H1 (cell line): Measurements from ENCODE around the gene PIK3C2G. TPM values are rescaled to one million over a fixed set of nuclear protein-coding genes. Genes with fewer than 3 reads are reported as not detected.

Experiments used
- CTCF ChIA-PET: fragments of 300-600 bp; sonication (Branson Sonifier 250); formaldehyde crosslinking; loops from one replicate; lab custom pipeline; 2021; ENCODE audit not compliant: partially characterized antibody; lab: Charles Lee
- POLR2A ChIA-PET: fragments of 300-600 bp; sonication (Branson Sonifier 250); formaldehyde crosslinking; loops from one replicate; lab custom pipeline; 2021; ENCODE audit warnings: inconsistent platforms; ENCODE audit not compliant: partially characterized antibody; lab: Charles Lee
- DNase-seq, 2 experiments: peaks; one replicate each; pipeline versions ENCODE4 v3.0.0 to v3.0.0-alpha.2; 2010 to 2022; ENCODE audit warnings: low spot score in 2 of 2, low read depth in 1 of 2, mixed read lengths in 1 of 2
- FAIRE-seq: peaks from 2 replicates; lab custom pipeline; 2011; peaks lifted over from hg19 to GRCh38; lab: Jason Lieb, UNC
- H2AFZ ChIP-seq: 2 replicates; pipeline ENCODE4 v1.8.1; 2012; ENCODE audit warnings: low read length, inconsistent platforms
- H2AK5ac ChIP-seq: 2 replicates; pipeline ENCODE4 v1.6.1; 2013; ENCODE audit warnings: low read depth, low read length
- H2BK120ac ChIP-seq: replicated peaks from 2 replicates; pipeline ENCODE3; 2013; ENCODE audit warnings: low read depth, low read length, inconsistent platforms
- H2BK12ac ChIP-seq: 2 replicates; pipeline ENCODE4 v1.6.1; 2013; ENCODE audit warnings: low read depth, low read length
- H2BK15ac ChIP-seq: 2 replicates; pipeline ENCODE4 v1.6.1; 2013; ENCODE audit warnings: low read length
- H2BK20ac ChIP-seq: 2 replicates; pipeline ENCODE4 v1.6.1; 2013; ENCODE audit warnings: low read length
- H2BK5ac ChIP-seq: 2 replicates; pipeline ENCODE4 v1.6.1; 2013; ENCODE audit warnings: low read depth, low read length
- H3K14ac ChIP-seq: 2 replicates; pipeline ENCODE4 v1.6.1; 2013; ENCODE audit warnings: inconsistent platforms; ENCODE audit not compliant: insufficient read length
- H3K18ac ChIP-seq: 2 replicates; pipeline ENCODE4 v1.6.1; 2013; ENCODE audit warnings: low read length; ENCODE audit errors: extremely low read depth
- H3K23ac ChIP-seq: 2 replicates; pipeline ENCODE4 v1.6.1; 2013; ENCODE audit warnings: inconsistent platforms; ENCODE audit not compliant: insufficient read length
- H3K23me2 ChIP-seq: 2 replicates; pipeline ENCODE4 v1.6.1; 2013; ENCODE audit warnings: low read depth, low read length
- H3K27ac ChIP-seq: 2 replicates; pipeline ENCODE4 v1.6.1; 2011; ENCODE audit warnings: low read depth, low read length, inconsistent platforms
- H3K27me3 ChIP-seq, 4 experiments: replicated peaks in 1 of 4; 1 replicate in 1 of 4; 2 replicates in 3 of 4; pipeline versions ENCODE4 v1.6.1 to v1.8.1; 2011 to 2013; ENCODE audit warnings: low read length in 3 of 4, mild to moderate bottlenecking in 3 of 4, inconsistent platforms in 2 of 4, mixed read lengths in 2 of 4, moderate library complexity in 1 of 4; ENCODE audit not compliant: control insufficient read depth in 3 of 4, insufficient read depth in 3 of 4; ENCODE audit errors: extremely low read depth in 1 of 4
- H3K36me3 ChIP-seq, 4 experiments: 2 replicates each; pipeline versions ENCODE4 v1.6.1 to v1.8.1; 2011 to 2013; ENCODE audit warnings: mild to moderate bottlenecking in 4 of 4, low read length in 3 of 4, moderate library complexity in 2 of 4, control low read depth in 1 of 4, inconsistent platforms in 1 of 4; ENCODE audit not compliant: insufficient read depth in 4 of 4, control insufficient read depth in 2 of 4
- H3K4ac ChIP-seq: replicated peaks from 2 replicates; pipeline ENCODE3; 2013; ENCODE audit warnings: low read length, low read depth, mixed read lengths, inconsistent platforms; ENCODE audit not compliant: insufficient read length
- H3K4me1 ChIP-seq, 4 experiments: replicated peaks in 1 of 4; 1 replicate in 1 of 4; 2 replicates in 3 of 4; pipeline versions ENCODE4 v1.6.1 to v1.8.1; 2011 to 2013; ENCODE audit warnings: low read length in 3 of 4, inconsistent platforms in 2 of 4, mixed read lengths in 1 of 4; ENCODE audit not compliant: insufficient read depth in 4 of 4, control insufficient read depth in 3 of 4
- H3K4me2 ChIP-seq, 2 experiments: 2 replicates each; pipeline versions ENCODE4 v1.6.1 to v1.8.1; 2011 to 2013; ENCODE audit warnings: low read depth in 2 of 2, low read length in 2 of 2, control low read depth in 1 of 2, inconsistent platforms in 1 of 2, mild to moderate bottlenecking in 1 of 2; ENCODE audit not compliant: insufficient read depth in 1 of 2
- H3K4me3 ChIP-seq, 4 experiments: fragments of 200-600, 300-600 bp in 1 of 4; sonication (generic), shearing (Covaris generic), sonication (Bioruptor Twin) in 1 of 4; 2 replicates each; pipeline versions ENCODE4 v1.5.1 to v1.8.1; 2011 to 2016; ENCODE audit warnings: low read length in 4 of 4, low read depth in 3 of 4, control low read depth in 2 of 4, inconsistent platforms in 2 of 4, mild to moderate bottlenecking in 2 of 4, mixed read lengths in 1 of 4, moderate library complexity in 1 of 4; ENCODE audit not compliant: insufficient read depth in 2 of 4; ENCODE audit errors: extremely low read depth in 1 of 4
- H3K56ac ChIP-seq: replicated peaks from 2 replicates; pipeline ENCODE3; 2013; ENCODE audit warnings: low read depth, mild to moderate bottlenecking, mixed read lengths, low read length, inconsistent platforms; ENCODE audit not compliant: insufficient read length
- H3K79me1 ChIP-seq: 2 replicates; pipeline ENCODE4 v1.6.1; 2013; ENCODE audit warnings: low read depth, low read length, control low read depth
- H3K79me2 ChIP-seq, 2 experiments: 2 replicates each; pipeline versions ENCODE4 v1.6.1 to v1.8.1; 2012 to 2013; ENCODE audit warnings: low read length in 2 of 2, mild to moderate bottlenecking in 2 of 2, inconsistent platforms in 1 of 2; ENCODE audit not compliant: insufficient read depth in 2 of 2, control insufficient read depth in 1 of 2
- H3K9ac ChIP-seq, 4 experiments: replicated peaks in 1 of 4; 1 replicate in 1 of 4; 2 replicates in 3 of 4; pipeline versions ENCODE4 v1.6.1 to v1.8.1; 2011 to 2013; ENCODE audit warnings: low read depth in 3 of 4, low read length in 3 of 4, control low read depth in 2 of 4, mild to moderate bottlenecking in 2 of 4, moderate library complexity in 2 of 4, inconsistent platforms in 1 of 4; ENCODE audit errors: extremely low read depth in 1 of 4
- H3K9me3 ChIP-seq, 2 experiments: 2 replicates each; pipeline versions ENCODE4 v1.6.1 to v1.8.1; 2012 to 2013; ENCODE audit warnings: mild to moderate bottlenecking in 2 of 2, moderate library complexity in 2 of 2, control low read depth in 1 of 2, inconsistent platforms in 1 of 2, low read depth in 1 of 2, low read length in 1 of 2, mixed read lengths in 1 of 2; ENCODE audit not compliant: insufficient read depth in 2 of 2
- H4K20me1 ChIP-seq, 2 experiments: replicated peaks in 1 of 2; 2 replicates each; pipeline versions ENCODE3 to v1.8.1; 2011 to 2013; ENCODE audit warnings: inconsistent platforms in 2 of 2, low read length in 2 of 2, mild to moderate bottlenecking in 1 of 2; ENCODE audit not compliant: insufficient read depth in 2 of 2, control insufficient read depth in 1 of 2
- H4K5ac ChIP-seq: 2 replicates; pipeline ENCODE4 v1.6.1; 2013; ENCODE audit warnings: low read length, low read depth, mixed read lengths, inconsistent platforms; ENCODE audit not compliant: insufficient read length
- H4K8ac ChIP-seq: 2 replicates; pipeline ENCODE4 v1.8.0; 2013; ENCODE audit warnings: mild to moderate bottlenecking, moderate library complexity, low read length, inconsistent platforms; ENCODE audit not compliant: insufficient read depth; ENCODE audit errors: extremely low read depth
- H4K91ac ChIP-seq: replicated peaks from 2 replicates; pipeline ENCODE3; 2013; ENCODE audit warnings: low read length, mixed read lengths, inconsistent platforms; ENCODE audit not compliant: insufficient read length
- CTBP2 ChIP-seq: IDR thresholded peaks from 2 replicates; pipeline ENCODE4 v1.7.0; 2011; ENCODE audit warnings: borderline replicate concordance, mild to moderate bottlenecking, moderate library complexity, mixed read lengths, low read length; ENCODE audit not compliant: insufficient read depth, insufficient read length
- EZH2 ChIP-seq: fragments of 200-600 bp; sonication (generic); IDR thresholded peaks from 2 replicates; pipeline ENCODE4 v1.7.1; 2012; ENCODE audit warnings: low read depth, mild to moderate bottlenecking, moderate library complexity, low read length, inconsistent platforms; ENCODE audit not compliant: severe bottlenecking
- RFX5 ChIP-seq: IDR thresholded peaks from 2 replicates; pipeline ENCODE4 v1.6.1; 2011; ENCODE audit warnings: low read depth, low read length, improper control_type of control experiment, borderline replicate concordance
- TCF12 ChIP-seq: IDR thresholded peaks from 2 replicates; pipeline ENCODE4 v1.6.1; 2011; ENCODE audit warnings: low read depth, mild to moderate bottlenecking, low read length
- WGBS, 2 experiments: shearing (Covaris generic) in 1 of 2; methylation state at CpG; one replicate each; pipeline versions ENCODE4 v1.1.6 to v1.1.7; 2013 to 2015; ENCODE audit warnings: low lambda C conversion rate in 2 of 2, mixed read lengths in 2 of 2, inconsistent platforms in 1 of 2, low coverage in 1 of 2, missing lambda C conversion rate in 1 of 2; ENCODE audit not compliant: insufficient replicate concordance in 2 of 2, insufficient coverage in 1 of 2, insufficient read length in 1 of 2; ENCODE audit errors: extremely low coverage in 1 of 2, missing lambda C conversion rate in 1 of 2; 5-methylcytosine and 5-hydroxymethylcytosine counted together
- polyA plus RNA-seq, 7 experiments: library from polyadenylated mRNA; depleted of rRNA in 3 of 7; stranded (reverse) in 5 of 7; unstranded in 2 of 7; fragments of >200 nt in 5 of 7; fragments of 200-250 nt in 2 of 7; gene quantifications; 1 replicate in 5 of 7; 2 replicates in 1 of 7; 4 replicates in 1 of 7; pipeline versions ENCODE4 v1.2.1 to v1.2.3, GENCODE V29; 2011 to 2013; ENCODE audit warnings: missing spikeins in 2 of 7, mixed read lengths in 2 of 7
- total RNA-seq: library from RNA; stranded (reverse); fragmentation: NEBNext Ultra II Directional; extraction: Animal tissue kit (Norgen Biotek cat#: 25700); gene quantifications from 2 replicates; pipeline ENCODE4 v1.2.1, GENCODE V29; 2021
- TF ChIP-seq, protein P1 (sequence below): IDR thresholded peaks from 2 replicates; pipeline ENCODE4 v1.6.1; 2012; ENCODE audit warnings: low read length, inconsistent platforms
- TF ChIP-seq, protein P2 (sequence below): IDR thresholded peaks from 2 replicates; pipeline ENCODE4 v1.6.1; 2012; ENCODE audit warnings: inconsistent platforms

Gene PIK3C2G
- total and polyA plus RNA-seq, 2 of the 8 experiments (the other 6 are each of a cell fraction or from before 2014, with no cell fraction given) = not detected

DNA sequence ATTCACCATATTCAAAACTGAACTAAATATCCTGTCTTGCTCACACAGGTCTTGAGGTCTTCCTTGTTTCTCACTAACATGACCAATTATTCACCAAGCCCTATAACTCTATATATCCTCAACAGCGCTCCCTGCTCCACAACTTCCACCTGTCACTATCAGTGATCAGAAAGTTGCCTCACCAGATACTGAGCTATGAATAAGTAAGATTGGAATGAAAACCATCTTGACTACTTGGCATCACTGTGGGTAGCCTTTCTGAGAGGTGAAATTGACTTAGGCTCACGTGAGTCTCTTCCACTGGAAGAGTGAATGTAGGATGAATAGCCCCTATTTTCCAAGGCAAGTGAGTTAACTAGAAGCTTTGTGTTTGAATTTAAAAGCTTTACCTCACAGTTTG is 167.1 kb downstream of the PIK3C2G start:
- Histone ChIP-seq H2BK12ac (no peak overlapping the region; the same call in 1 of the 2 replicates), H3K23me2 (no peaks in the 10 kb centered on the region), H3K56ac (no peak overlapping the region), H3K23ac (no peak overlapping the region), H2BK5ac (no peak overlapping the region), H3K79me2 (no peaks in the 10 kb centered on the region), H2AK5ac (no peak overlapping the region), H2AFZ (no peak overlapping the region), H3K79me1 (no peaks in the 10 kb centered on the region), H3K14ac (no peak overlapping the region), H3K36me3 (no peaks in the 10 kb centered on the region), H3K27ac (no peak overlapping the region), H2BK15ac (no peak overlapping the region), H3K18ac (no peak overlapping the region), H3K9ac (no peak overlapping the region), H3K4me1 (peaks cover 0 to 3% (median under 1%) of the 10 kb centered on the region in 4 experiments; a peak in 3 of 7 replicates), H2BK120ac (no peak overlapping the region), H3K27me3 (no peaks in the 10 kb centered on the region), H3K4me3 (no peak overlapping the region), H4K91ac (no peak overlapping the region), H3K4me2 (no peak overlapping the region; a peak in 1 of 4 replicates), H3K4ac (no peak overlapping the region), H4K8ac (no peak overlapping the region), H2BK20ac (no peak overlapping the region), H4K5ac (no peak overlapping the region), H4K20me1 (no peaks in the 10 kb centered on the region), H3K9me3 (no peaks in the 10 kb centered on the region)
- FAIRE-seq (no peak), DNase-seq (no peak)
- ChIA-PET POLR2A (no interaction called here), CTCF (interaction anchor here (0.9 to 1.6 kb wide), 9 partner anchors 27 to 758 kb away, joined by 3 to 4 read pairs (median 3); no protein-coding TSS in a partner anchor)
- WGBS, 2 experiments = 75% methylated on average over 2 of the region's 2 CpGs; no CpG with 5 or more reads in 1 of the 2 experiments
- TF ChIP-seq, protein P1, sequence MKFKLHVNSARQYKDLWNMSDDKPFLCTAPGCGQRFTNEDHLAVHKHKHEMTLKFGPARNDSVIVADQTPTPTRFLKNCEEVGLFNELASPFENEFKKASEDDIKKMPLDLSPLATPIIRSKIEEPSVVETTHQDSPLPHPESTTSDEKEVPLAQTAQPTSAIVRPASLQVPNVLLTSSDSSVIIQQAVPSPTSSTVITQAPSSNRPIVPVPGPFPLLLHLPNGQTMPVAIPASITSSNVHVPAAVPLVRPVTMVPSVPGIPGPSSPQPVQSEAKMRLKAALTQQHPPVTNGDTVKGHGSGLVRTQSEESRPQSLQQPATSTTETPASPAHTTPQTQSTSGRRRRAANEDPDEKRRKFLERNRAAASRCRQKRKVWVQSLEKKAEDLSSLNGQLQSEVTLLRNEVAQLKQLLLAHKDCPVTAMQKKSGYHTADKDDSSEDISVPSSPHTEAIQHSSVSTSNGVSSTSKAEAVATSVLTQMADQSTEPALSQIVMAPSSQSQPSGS = no peak
- TF ChIP-seq RFX5 = no peak
- TF ChIP-seq, protein P2, sequence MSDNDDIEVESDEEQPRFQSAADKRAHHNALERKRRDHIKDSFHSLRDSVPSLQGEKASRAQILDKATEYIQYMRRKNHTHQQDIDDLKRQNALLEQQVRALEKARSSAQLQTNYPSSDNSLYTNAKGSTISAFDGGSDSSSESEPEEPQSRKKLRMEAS = no peak
- no peak for TF ChIP-seq EZH2
- no peak for TF ChIP-seq CTBP2
- TF ChIP-seq TCF12 = no peak
